Glutamatergic neuron (in vitro differentiated cells): ENCODE results near the gene CSTPP1. TPM values are rescaled to one million over a fixed set of nuclear protein-coding genes. Genes with fewer than 3 reads are reported as not detected.

Source experiments
- DNase-seq: peaks from one replicate; pipeline ENCODE4 v3.0.0; 2022
- H3K27ac Mint-ChIP-seq: one replicate; pipeline ENCODE4 v1.8.0; 2020; ENCODE audit warnings: mild to moderate bottlenecking, mixed read lengths, inconsistent platforms; ENCODE audit not compliant: unreplicated experiment
- H3K27me3 Mint-ChIP-seq: one replicate; pipeline ENCODE4 v1.8.0; 2020; ENCODE audit warnings: mild to moderate bottlenecking, moderate library complexity, mixed read lengths, inconsistent platforms; ENCODE audit not compliant: unreplicated experiment
- H3K36me3 Mint-ChIP-seq: one replicate; pipeline ENCODE4 v1.8.0; 2020; ENCODE audit warnings: mild to moderate bottlenecking, mixed read lengths, inconsistent platforms; ENCODE audit not compliant: unreplicated experiment
- H3K4me1 Mint-ChIP-seq: one replicate; pipeline ENCODE4 v1.8.0; 2020; ENCODE audit warnings: mild to moderate bottlenecking, low read depth, mixed read lengths, inconsistent platforms; ENCODE audit not compliant: unreplicated experiment
- H3K4me3 Mint-ChIP-seq: one replicate; pipeline ENCODE4 v1.8.0; 2020; ENCODE audit warnings: mild to moderate bottlenecking, mixed read lengths, inconsistent platforms; ENCODE audit not compliant: unreplicated experiment
- H3K9me3 Mint-ChIP-seq: one replicate; pipeline ENCODE4 v1.8.0; 2020; ENCODE audit warnings: mild to moderate bottlenecking, moderate library complexity, mixed read lengths, inconsistent platforms; ENCODE audit not compliant: unreplicated experiment
- total RNA-seq: library from RNA; stranded (reverse); fragmentation: NEBNext Ultra II Directional; extraction: Animal tissue kit (Norgen Biotek cat#: 25700); gene quantifications from one replicate; pipeline ENCODE4 v1.2.1, GENCODE V29; 2021; ENCODE audit not compliant: unreplicated experiment
- TF ChIP-seq, protein P1 (sequence below): fragments of 200-600 bp; sonication (generic); IDR thresholded peaks from one replicate; pipeline ENCODE4 v1.5.0; 2021; ENCODE audit not compliant: partially characterized antibody, unreplicated experiment

Gene CSTPP1
- total RNA-seq, 1 donor from 2014 or later, result 35.5 TPM

DNA sequence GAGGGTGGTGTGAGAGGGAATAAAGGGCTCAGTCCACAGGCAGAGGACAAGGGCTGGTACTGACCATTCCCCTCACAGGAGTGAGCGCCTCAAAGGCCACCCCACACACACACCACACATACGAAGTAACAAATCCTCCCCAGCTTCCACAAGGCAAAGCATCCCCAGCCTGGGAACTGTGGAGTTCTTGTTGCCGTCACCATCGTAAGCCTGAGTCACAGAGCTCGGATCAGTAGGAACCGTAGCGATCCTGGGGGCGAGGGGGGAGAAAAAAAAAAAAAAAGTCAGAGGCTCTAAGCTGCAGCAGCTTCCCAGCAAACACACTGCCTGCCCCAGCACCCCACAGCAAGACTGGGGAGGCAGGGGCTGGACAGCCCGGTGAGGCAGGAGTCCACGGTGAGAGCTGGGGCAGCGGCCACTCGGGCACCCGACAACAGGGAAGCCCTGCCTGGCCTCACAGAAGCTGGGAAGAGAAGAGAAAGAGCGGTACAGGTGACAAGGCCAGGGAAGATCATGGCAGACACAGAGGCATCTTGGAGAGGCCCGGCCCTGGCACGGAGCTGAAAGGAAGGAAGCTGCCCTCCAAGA lies 228.8 kb downstream of the CSTPP1 start:
- H3K4me1 Mint-ChIP-seq, result peaks cover 3% of the 10 kb centered on the region
- peak overlapping the region; percentile 62 for H3K27ac Mint-ChIP-seq
- H3K4me3 Mint-ChIP-seq, result no peak overlapping the region
- no peaks in the 10 kb centered on the region for H3K36me3 Mint-ChIP-seq
- peaks cover 9% of the 10 kb centered on the region for H3K9me3 Mint-ChIP-seq
- peaks cover 11% of the 10 kb centered on the region for H3K27me3 Mint-ChIP-seq
- DNase-seq, result no peak
- TF ChIP-seq, protein P1, sequence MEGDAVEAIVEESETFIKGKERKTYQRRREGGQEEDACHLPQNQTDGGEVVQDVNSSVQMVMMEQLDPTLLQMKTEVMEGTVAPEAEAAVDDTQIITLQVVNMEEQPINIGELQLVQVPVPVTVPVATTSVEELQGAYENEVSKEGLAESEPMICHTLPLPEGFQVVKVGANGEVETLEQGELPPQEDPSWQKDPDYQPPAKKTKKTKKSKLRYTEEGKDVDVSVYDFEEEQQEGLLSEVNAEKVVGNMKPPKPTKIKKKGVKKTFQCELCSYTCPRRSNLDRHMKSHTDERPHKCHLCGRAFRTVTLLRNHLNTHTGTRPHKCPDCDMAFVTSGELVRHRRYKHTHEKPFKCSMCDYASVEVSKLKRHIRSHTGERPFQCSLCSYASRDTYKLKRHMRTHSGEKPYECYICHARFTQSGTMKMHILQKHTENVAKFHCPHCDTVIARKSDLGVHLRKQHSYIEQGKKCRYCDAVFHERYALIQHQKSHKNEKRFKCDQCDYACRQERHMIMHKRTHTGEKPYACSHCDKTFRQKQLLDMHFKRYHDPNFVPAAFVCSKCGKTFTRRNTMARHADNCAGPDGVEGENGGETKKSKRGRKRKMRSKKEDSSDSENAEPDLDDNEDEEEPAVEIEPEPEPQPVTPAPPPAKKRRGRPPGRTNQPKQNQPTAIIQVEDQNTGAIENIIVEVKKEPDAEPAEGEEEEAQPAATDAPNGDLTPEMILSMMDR, result no peak

DNA sequence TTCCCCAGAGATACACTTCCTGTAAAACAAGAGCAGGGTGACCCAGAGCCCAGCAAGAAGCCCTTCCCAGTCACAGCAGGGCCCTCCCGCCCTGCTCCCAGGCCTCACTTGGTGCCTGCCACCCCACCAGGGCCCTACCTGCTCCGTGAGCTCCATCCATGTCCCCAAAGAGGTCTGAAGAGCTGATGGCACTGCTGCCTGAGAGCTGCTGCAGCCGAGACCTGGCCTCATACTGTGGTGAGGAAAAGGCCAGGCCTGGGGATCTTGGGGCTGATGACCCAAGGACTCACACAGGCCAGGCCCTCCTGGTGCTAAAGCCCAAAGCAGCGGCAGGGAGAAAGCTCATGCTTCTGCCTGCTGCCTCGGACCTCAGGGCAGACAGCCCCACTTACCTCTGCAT lies 229.8 kb downstream of the CSTPP1 start:
- no peak for DNase-seq
- Mint-ChIP-seq H3K36me3 (no peaks in the 10 kb centered on the region), H3K4me3 (no peak overlapping the region), H3K9me3 (peaks cover 9% of the 10 kb centered on the region), H3K27me3 (peaks cover 12% of the 10 kb centered on the region), H3K27ac (no peak overlapping the region), H3K4me1 (peaks cover 3% of the 10 kb centered on the region)
- TF ChIP-seq, protein P1, result no peak

DNA sequence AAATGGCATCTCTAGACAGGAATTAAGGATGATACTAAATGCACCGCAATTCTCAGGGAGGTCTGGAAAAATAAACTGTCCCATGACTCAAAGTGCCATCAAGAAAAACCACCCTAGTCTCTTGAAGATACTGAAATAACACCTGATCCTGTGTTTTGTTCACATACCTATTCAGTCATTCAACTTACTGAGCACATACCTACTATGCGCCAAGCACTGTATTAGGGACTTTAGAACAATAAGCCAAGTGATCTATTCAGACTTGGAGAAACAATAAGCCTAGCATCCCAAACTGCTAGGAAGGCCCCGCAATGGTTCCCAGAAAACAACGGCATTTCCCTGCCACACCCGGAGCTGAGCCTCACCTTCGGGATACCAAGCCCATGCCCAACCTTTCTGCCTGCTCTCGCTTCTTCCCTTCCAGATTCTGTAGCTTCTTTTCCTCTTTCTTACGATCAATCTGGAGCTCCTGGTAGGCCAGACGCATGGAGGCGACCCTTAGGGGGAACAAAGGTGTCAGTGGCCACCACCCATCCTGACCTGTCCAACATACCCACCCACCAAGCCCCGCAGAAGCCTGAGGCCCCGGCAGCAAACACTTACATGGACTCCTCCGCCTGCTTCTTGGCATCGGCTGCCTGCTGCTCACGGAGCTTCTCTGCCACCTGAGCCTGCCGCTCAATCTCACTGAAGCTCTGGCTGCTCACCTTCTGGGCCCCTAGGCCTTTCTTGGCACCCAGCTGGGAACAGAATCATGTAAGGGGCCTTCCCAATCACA lies 234.7 kb downstream of the CSTPP1 start:
- no peak for DNase-seq
- Mint-ChIP-seq H3K9me3 (peaks cover 10% of the 10 kb centered on the region), H3K36me3 (no peaks in the 10 kb centered on the region), H3K4me3 (no peak overlapping the region), H3K27me3 (peaks cover 14% of the 10 kb centered on the region), H3K27ac (peak overlapping the region; percentile 91), H3K4me1 (peaks cover 25% of the 10 kb centered on the region)
- TF ChIP-seq, protein P1, result no peak

DNA sequence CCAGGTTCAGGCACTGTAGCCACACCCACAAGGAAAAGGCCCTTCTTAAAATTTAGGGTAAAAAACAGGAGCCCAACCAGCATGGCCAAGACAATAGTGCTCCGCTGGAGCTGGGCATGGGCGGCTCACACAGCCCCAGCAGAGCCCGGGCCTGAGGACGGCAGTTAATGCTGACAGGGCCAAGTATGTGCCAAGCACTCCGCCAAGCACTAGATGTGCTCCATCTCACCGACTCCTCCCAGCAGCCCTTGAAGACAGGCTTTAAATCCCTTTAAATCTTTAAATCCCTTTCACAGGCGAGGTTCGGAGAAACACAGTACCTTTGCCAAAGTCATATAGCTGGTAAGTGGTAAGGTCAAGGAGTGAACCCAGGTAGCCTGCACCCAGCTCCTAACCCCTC lies 235.3 kb downstream of the CSTPP1 start:
- DNase-seq, result no peak
- TF ChIP-seq, protein P1, result no peak
- Mint-ChIP-seq H3K27ac (peak overlapping the region; percentile 91), H3K27me3 (peaks cover 14% of the 10 kb centered on the region), H3K4me1 (peaks cover 25% of the 10 kb centered on the region), H3K36me3 (no peaks in the 10 kb centered on the region), H3K9me3 (peaks cover 10% of the 10 kb centered on the region), H3K4me3 (peak overlapping the region; percentile 67)

DNA sequence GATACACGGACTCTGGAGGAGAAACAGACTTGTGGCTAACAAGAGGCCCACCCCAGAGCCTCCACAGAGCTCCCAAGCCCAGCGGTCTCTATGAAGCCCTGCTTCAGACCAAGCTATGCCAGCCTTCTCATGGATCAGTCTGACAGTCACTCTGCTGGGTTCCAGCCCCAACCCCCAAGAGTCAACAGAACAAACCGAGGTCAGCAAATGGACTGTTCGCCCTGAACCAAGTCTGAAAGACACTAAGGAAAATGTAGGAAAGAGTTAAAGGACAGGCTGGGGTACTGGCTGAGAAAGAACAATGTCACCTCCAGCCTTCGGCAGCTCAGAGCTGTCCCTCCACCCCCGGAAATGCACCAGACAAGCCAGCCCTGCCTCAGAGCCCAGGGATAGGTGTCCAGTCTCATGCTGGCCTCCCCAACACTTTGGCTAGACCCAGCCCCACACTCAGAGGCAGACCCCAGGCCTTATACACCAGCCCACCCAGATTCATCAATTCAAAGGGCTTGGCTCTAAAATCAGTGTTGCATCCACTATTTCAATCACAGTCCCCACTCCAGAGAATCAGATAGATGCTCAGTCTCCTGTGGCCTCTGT lies 236.3 kb downstream of the CSTPP1 start:
- H3K9me3 Mint-ChIP-seq, result peaks cover 14% of the 10 kb centered on the region
- TF ChIP-seq, protein P1, result no peak
- H3K36me3 Mint-ChIP-seq, result no peaks in the 10 kb centered on the region
- peak overlapping the region; percentile 91 for H3K27ac Mint-ChIP-seq
- peak overlapping the region; percentile 67 for H3K4me3 Mint-ChIP-seq
- no peak for DNase-seq
- peaks cover 25% of the 10 kb centered on the region for H3K4me1 Mint-ChIP-seq
- H3K27me3 Mint-ChIP-seq, result peaks cover 18% of the 10 kb centered on the region
